HG02588 (cell line): ENCODE results near the gene VSX1.

Experiments
- ATAC-seq: cut with Tn5 transposase; IDR thresholded peaks from one replicate; pipeline ENCODE4 v1.9.1; 2021; ENCODE audit warnings: mild to moderate bottlenecking, moderate library complexity; ENCODE audit not compliant: unreplicated experiment

VSX1 gene

DNA sequence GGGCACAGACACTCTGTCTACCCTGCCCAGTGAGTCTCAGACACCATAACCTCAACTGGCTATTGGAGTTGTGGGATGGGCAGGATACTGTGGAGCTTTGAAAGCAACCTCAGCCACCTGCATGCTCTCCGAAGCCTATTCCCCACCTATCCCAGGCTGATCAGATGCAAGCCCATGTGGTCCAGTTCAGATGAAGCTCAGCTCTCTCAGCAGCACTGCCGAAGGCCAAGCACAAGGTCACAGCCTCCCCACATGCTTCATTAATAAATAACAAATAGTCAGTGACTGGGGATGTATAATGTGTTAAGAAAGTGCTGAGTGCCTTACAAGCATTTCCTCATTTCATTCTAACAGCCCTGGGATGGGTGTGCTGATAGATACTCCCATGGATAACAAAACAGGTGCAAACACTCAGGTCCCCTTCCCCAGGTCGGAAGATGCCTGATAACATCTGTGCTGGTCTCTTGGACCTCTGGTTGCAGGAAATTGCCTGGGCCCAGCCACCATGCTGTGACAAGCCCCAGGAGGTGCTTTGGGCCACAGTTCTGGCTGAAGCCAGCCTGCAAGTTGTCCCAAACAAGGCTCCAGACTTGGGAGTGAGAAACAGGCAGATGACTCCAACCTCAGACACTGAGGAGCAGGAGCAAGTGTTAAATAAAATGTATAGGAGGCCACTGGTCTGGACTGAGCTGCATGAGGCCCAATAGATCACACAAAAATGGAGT, 27.7 kb downstream of the VSX1 start:
- ATAC-seq = no peak

DNA sequence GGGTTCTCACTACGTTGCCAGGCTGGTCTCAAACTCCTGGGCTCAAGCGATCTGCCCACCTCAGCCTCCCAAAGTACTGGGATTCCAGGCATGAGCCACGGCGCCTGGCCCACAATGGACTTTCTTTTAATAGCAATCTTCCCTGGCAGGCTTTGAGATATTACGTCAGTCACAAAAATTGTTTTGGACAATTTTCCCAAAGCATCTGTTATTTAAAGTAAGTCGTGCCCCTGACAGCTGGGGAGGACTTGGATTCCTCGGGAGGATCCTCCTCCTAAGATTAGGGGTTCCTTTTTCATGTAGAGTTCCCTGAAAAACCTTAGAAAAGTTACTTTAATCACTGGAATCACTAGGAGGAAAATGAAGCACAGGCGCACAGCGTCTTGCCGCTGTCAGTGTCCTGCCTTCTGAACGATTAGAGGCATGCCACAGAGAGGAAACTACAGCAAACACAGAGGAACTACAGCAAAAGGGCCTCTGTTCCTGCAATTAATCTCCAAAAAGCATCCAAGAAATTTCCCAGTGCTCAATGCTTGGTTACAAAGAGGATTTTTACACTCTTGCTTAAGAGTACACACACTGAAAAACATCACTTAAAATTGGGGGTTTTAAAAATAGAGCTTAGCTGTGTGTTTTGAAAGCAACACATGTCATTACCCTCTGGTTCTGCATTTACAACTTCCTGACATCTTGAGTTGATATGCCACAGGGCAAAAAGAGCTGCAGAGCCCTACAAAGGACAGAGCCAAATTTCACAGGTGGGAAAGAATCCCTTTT, 28.5 kb downstream of the VSX1 start:
- no peak for ATAC-seq

GRCh38 chr20:25052255-25053194, 29.4 kb downstream of the VSX1 start:
- ATAC-seq = no peak

- ATAC-seq = no peak
These were observed 30.4 kb downstream of the VSX1 start for GRCh38 chr20:25051386-25052155.

DNA sequence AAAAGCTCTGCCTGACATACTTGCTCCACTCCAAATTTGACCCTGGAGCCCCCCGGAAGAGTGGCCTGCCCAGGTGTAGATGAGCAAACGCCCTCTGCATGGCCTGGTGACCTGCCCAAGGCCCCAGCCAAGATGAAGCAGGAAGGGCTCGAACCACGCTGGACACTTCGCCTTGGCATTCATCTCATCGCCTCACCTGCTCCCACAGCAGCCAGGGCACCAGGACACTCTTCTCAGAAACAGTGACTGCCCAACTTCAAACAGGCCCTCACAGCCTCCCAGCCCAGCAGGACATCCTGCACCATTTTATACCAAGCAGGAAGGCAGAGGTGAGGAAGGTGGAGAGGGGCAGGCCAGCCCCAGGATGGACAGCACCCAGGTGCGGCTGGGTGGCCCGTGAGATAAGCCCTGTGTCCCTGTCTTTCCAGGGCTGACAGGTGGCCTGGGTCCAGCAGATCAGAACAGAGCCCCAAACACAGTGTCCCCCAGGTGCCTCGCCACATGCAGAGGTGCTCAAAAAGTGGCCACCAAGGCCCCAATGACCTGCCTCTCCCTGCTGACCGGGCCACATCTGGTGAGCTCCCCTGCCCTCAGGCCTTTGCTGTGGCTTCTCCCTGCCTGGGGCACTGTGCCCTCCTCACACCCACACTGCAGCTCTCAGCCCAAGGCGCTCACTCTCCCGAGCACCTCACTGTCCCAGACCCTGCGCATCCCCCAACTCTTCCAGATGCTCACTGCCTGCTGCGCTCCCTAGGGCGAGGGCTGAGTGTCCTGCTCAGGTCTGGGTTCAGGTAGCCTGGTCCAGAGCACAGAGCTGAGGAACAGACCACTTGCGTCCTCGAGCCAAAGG, 31.2 kb downstream of the VSX1 start:
- ATAC-seq = no peak

DNA sequence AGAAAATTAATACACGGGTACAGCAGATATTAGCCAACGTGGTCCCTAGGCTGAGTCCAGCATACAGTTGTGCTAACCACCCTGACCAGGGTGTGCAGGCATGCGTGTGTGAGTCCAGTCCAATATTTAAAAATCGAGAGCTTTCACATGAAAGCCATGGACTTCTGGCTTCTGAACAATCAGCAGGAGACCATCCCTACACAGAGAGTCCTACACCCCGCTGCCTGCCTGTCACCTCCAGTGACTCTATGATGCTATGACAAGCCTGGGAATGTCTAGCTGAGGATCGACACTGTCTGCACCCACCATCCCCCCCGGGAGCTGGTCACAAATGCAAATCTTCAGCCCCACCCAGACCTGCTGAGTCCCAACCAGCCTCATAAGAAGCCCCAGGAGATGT, 31.9 kb downstream of the VSX1 start:
- no peak for ATAC-seq

DNA sequence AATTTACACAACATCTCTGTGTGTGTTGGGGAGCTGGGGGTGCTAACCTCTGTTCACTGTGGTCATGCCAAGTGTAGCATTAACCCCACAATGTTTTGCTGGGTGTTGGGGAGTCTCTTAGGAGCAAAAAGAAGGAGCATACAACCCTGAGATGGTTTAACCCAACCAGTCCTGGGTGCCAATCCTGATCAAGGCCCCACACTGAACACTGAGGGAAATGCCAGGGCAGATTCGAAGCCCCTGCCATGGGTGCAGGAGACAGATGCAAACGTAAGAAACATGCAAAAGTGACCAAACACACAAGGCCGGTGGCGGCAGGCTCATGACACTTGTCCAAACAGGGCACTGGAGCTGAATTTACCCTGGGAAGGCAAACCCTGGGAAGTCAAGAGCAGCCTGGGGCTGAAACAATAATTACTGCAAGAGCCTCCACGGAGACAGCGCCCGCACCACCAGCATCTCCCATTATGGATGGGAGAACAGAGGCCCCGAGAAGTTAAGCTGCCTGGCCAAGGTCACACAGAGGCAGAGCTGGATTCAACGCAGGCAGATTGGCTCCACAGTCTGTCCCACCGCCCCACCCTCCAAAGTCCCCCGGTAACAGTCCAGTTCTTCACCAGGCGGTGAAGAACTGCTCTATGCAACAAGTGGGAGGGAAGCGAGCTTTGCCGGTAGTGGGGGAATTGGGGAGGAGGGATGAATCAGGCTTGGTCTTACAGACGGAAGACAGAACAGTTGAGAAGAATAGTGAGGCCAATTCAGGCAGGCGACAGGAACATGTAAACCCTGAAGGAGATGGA, 32.5 kb downstream of the VSX1 start:
- no peak for ATAC-seq

- ATAC-seq = no peak
These were observed 33.4 kb downstream of the VSX1 start for GRCh38 chr20:25048519-25048952.

DNA sequence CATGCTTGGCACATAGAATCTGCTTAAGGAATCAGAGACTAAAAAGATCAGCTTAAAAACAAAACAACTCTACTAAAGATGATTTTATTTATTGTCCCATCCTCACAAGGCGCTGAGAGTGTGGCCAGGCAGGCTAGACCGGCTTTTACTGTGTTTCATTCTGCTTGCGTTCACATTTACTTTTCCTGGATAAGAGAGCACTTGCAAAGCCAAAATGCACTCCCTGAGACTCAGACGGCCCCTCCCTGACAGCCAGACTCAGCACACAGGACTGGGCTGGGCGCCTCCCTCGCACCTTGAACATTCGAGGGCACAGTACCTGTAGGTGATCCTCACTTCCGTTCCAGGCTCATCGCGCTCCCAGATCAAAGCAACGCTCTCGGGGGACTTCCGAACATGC, 34.2 kb downstream of the VSX1 start:
- no peak for ATAC-seq

GRCh38 chr20:25046736-25047666, 34.9 kb downstream of the VSX1 start:
- no peak for ATAC-seq

DNA sequence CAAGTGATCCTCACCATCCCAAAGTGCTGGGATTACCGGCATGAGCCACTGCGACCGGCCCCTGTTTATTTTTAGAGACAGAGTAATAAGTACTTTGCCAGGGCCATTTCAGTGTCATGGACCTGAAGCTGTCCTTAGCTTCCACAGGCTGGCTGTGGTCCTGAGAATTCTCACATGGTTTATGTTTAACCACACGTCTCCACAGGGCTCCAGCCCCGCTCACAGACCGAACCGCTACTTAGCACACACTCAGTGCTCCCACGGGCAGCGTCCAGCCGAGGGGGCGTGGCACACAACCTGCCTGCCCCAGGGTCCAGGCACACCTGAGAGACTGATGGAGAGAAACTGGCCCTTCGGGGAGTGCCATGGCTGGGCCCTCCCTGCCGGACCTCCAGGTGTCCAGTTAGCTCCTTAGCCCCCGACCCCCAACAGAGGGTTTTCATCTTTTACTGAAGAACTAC, 35.7 kb downstream of the VSX1 start:
- ATAC-seq = no peak

DNA sequence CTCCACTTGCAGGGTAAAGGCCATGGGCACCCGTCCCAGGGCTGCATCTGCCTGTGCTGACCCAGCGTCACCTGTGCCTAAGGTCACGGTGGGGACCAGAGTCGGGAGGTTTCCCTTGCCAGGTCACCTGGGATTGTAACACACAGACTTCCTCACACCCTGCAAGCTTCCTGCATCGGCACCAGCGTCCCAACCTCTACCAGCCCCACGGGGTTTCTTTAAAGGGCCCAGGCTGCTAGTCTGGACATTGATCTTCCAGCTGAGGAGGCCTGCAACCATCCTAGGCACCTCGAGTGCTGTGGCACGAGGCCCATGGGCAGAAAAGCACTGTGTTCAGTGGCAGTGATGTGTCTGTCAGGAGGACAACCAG, 36.6 kb downstream of the VSX1 start:
- no peak for ATAC-seq

GRCh38 chr20:25044660-25045342, 37.1 kb downstream of the VSX1 start:
- no peak for ATAC-seq

DNA sequence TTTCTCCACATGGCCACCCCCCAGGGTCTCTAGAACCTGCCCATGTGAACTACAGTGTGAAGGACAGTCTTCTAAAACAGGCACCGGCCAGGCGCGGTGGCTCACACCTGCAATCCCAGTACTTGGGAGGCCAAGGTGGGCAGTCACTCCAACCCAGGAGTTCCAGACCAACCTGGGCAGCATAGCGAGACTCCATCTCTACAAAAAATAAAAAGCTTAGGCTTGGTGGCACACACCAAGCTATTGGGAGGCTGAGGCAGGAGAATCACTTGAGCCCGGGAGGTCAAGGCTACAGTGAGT, 37.7 kb downstream of the VSX1 start:
- ATAC-seq = no peak

GRCh38 chr20:25043499-25044260, 38.3 kb downstream of the VSX1 start:
- ATAC-seq = no peak
